Stimulated activated CD4-positive, alpha-beta T cell treated with anti-CD3 and anti-CD28 coated beads, Interleukin-4, amount 100 ng/mL, for 24 hours (primary cell): ENCODE data around the gene TPP1.
A peak's percentile ranks its signal among the peaks of the same experiment; 100 is the strongest.

ENCODE experiments used
- DNase-seq: peaks from one replicate; pipeline ENCODE4 v3.0.0-alpha.2; 2020

TPP1 gene

DNA sequence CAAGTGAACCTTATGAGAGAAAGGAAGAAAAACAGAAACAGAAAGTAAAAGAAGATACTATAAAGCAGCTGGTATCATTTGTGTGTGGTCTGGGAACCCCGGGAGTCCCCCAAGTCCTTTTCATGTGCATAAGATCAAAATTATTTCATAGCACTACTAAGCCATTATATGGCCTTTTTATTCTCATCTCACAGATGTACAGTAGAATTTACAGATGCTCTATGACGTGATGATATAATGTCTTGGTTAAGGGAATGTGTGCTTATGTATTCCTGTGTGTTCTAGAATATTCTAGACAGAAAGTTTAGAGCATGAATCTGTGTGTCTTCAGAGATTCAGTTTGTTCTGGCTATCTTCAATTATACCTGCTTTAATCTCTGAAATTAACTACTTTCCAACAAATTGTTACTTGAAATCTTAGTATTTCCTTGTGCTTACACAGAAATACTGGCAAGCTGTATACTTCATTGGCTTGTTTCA, 8.6 kb upstream of the TPP1 start:
- no peak for DNase-seq

DNA sequence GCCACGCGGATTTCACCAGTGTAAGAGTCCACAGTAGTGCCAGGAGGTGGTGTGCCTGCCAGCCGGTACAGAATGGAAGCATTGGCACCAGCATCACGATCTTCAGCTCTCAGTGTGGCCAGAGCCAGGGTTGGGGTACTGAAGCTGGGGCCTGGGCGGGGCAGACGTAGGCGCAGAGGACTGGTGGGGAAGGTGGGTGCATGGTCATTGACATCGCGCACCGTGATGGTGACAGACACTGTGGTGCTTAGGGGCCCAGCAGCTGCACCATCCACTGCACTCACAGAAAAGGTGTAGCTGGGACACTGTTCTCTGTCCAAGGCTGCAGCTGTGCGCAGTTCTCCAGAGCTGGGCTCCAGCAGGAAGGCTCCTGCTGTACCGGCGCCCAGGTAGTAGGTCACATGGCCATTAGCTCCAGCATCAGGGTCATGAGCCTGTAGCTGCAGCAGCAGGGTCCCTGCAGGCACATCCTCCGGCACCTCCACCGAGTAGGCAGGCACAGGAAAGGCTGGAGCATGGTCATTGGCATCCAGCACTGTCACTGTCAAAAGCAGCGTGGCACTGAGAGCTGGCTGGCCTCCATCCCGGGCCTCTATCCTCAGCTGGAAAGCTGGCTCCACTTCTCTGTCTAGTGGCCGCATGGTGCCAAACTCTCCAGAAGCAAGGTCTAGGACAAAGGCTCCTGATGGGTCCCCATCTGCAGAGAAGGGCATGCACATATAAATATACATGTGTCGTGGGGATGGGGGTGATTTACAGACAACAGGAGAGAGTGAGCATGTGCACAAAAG, 7.9 kb upstream of the TPP1 start:
- no peak for DNase-seq

DNA sequence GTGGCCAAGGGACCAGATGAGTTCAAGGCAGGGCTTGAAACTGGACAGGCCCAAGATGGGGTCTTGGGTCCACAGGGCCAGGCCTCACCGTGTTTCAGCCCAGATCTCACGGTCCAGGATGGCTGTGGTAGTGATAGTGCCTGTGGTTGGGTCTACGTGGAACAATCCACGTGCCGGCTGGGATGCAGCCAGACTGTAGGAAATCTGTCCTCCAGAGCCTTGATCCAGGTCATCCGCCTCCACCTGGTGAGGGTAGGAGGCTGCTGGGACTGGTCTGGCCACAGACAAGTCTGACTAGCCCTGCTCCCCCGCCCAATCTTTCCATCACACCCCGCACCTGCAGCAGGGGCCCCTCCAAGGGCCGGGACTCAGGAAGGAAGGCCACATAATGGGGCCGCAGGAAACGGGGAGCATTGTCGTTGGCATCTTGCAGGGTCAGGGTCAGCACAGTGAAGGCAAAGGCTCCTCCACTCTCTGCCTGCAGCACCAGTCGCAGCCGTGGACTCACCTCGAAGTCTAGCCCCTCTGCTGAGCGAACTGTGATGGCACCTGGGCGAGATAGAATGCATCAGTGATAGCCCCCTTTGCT, 6.7 kb upstream of the TPP1 start:
- no peak for DNase-seq

DNA sequence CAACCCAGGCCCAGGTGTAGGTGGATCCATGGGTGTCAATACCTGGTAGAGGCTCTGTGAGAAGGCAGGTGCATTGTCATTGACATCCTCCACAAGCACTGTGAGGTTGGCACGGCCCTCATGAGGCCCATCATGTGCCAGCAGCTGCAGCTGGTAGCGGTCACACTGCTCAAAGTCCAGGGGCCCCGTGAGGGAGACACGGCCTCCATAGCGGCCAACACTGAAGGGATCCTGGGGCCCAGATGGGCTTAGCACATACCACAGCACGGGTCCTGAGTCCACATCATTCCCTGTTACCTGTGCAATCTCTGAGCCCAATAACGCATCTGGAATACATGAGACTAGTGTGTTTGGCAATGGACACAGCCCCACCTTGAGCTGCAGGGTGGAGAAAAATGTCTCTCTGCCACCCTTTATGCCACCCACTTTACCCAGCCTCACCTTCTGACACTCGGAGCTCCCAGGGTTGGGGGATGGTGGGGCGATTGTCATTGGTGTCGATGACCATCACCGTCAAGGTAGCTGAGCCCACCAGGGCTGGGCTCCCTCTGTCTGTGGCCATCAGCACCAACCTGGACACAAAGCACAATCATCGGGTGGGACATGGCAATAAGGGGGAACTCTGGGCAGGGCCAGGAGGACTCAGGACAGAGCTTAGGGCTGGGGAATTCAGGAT, 6.1 kb upstream of the TPP1 start:
- no peak for DNase-seq

DNA sequence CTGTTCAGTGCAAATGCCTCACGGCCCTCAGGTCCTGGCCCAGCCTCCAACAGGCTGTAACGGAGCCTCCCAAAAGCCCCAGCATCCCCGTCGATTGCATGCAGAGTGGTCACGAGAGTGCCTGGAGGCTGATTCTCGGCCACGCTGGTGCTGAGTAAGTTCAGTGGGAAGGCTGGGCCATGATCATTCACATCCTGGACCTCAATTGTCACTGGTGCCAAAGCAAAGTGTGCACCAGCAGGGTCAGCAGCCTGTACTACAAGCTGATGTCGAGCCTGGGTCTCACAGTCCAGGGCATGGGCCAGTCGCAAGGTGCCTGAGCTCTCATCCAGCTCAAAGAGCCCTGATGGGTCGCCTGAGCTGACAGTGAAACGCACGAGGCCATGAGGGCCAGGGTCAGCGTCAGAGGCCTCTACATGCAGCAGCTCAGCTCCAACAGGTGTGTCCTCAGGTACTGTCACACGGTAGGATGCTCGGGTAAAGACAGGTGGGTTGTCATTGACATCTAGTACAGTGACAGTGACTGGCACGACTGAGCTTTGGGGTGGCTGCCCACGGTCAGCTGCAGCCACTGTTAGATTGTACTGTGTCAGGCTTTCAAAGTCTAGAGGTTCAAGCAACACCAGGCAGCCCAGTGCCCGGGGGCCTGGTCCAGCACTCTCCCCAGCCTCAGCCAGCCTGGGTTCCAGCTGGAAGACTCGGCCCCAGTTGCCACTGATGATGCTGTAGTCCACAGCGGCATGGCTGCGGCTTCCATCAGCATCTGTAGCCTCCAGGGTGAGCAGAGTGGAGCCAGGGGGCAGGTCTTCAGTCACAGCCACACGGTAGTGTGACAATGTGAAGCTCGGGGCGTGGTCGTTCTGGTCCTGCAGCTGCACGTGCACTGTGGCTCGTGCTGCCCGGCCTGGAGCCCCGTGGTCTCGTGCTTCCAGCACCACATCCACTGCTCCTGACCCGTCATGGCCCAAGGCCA, 4.5 kb upstream of the TPP1 start:
- no peak for DNase-seq

DNA sequence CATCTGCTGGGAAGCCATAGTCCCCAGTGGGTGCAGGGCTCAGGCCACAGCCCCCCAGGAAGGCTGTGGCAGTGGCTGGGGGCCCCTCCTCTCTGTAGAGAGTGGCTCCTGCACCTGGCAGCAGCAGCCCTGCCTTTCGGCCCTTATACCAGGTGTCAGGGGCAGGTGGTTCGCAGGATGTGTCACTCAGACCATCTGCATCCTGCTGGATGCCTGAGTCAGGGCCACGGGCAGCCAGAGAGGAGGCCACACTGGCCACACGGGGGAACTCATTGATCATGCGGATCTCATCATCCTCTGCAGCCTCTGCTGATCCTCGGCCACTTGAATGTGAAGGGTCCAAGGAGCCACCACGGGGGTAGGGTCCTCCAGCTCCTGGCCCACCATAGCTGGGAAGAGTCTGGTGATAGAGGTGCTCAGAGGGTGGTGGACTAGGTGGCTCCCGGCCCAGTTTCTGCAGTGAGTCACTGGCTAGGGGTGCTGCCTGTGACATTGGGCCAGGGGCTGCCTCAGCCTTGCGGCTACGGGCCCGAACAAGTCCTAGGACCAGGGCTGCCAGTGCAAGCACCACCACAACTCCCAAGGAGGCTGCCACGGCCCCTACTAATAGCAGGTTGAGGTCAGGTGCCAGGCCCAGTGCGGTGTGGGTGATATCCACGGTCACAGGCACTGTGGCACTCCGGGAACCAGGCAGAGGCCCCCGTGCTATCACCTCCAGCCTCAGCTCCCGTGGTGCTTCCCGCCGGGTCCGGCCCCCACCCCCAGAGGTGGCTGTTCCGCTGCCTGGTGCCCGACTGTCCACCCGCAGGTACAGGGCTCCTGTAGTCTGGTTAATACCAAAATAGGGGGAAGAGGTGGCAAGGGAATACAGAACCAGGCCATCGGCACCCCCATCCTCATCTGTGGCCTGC, 3.3 kb upstream of the TPP1 start:
- DNase-seq: no peak

- no peak for DNase-seq
Measured at GRCh38 chr11:6621711-6622211, 2.5 kb upstream of the TPP1 start.

- DNase-seq: no peak
Measured at GRCh38 chr11:6620636-6621035, 1.4 kb upstream of the TPP1 start.

DNA sequence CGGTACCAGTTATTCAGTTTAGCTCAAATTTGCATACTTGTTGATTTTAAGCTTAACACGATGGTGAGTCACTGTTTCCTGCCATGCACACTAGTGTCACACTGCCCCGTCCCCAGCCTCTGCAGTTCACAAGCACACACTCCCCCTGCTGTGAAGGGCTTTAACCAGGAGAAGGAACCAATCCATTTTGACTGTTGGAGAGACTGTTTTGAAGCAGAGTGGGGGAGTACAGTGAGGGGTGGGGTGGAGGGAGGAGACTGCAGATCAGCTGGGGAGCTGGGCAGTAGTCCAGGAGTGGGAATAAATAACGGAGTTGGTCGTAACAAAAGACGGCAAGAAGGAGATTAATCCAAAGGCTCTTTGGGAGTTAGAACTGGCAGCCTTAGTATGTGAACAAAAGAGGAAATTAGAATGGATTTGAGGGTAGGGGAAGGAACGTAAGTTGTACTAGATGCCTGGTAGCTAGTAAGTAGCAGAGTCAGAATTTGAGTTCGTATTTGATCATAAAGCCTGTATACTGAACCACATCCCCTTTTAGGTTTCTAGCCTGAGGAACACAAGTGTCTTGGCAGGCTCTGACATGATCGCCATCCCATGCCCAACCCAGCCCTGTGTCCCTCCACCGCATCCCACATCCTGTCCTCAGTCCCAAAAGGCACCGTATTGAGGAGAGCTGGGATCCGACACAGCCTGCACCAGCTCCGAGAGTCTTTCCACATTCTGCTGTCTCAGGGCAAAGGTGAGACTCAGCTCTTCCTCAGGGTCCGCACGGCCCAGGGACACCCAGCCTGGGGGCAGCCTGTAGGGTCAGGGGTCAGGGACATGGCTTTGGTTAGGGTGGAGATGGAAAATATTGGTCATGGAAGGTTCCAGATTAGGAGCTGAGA, 862 bp downstream of the TPP1 start:
- DNase-seq: peak; percentile 74

- DNase-seq: no peak
Measured at GRCh38 chr11:6617315-6617781, 1.9 kb downstream of the TPP1 start.

GRCh38 chr11:6616596-6617250, 2.5 kb downstream of the TPP1 start:
- no peak for DNase-seq

DNA sequence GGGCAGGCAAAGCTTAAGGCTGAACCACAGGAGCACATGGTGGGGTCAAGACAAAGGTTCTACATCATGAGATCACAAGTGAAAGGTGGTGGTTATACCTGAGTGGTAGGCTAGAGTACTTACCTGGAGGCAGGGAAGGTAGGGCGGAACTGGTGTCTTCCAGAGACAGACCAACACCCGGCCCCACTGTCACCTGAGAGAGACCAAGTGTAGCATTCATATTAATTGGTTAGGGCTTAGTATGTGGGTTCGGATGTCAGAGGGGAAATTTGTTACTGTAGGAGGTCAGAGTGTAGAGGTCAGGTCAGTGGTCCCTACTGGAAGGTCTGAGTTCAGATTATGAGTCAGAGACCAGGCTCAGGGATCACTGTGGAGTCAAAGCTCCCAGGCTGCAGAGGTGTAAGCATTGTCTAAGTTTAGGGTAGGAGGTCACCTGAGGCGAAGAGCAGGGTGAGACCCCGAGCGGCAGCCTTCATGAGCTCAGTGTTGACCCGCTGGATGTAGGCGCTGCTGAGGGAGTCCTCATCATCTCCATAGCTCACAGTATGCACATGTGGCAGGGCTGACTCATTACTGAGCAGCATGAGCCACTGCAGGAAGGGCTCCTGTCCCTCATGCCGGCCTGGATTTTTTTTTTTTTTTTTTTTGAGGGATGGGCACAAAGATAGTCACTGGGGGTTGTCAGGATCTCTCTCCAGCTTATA, 3.2 kb downstream of the TPP1 start:
- DNase-seq: no peak

GRCh38 chr11:6615046-6615445, 4.2 kb downstream of the TPP1 start:
- DNase-seq: no peak

- no peak for DNase-seq
Measured at GRCh38 chr11:6614446-6614845, 4.8 kb downstream of the TPP1 start.

DNA sequence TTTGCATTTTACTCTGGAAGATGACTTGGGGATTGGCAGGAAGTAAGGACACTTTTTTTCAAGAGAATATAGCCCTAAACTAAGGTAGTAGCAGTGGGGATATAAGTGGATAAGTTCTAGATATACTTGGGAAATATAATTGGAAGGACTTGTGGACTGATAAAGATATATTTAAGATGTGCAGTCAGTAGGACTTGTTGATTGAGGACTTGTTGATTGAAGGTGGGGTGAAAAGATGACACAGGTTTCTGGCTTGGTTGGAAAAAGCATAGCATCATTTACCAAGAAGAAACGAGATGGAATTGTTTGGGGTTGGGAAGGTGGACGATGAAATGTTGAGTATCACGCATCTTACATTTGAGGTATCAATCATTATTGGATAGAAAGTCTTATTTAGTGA, 5.7 kb downstream of the TPP1 start:
- DNase-seq: no peak

DNA sequence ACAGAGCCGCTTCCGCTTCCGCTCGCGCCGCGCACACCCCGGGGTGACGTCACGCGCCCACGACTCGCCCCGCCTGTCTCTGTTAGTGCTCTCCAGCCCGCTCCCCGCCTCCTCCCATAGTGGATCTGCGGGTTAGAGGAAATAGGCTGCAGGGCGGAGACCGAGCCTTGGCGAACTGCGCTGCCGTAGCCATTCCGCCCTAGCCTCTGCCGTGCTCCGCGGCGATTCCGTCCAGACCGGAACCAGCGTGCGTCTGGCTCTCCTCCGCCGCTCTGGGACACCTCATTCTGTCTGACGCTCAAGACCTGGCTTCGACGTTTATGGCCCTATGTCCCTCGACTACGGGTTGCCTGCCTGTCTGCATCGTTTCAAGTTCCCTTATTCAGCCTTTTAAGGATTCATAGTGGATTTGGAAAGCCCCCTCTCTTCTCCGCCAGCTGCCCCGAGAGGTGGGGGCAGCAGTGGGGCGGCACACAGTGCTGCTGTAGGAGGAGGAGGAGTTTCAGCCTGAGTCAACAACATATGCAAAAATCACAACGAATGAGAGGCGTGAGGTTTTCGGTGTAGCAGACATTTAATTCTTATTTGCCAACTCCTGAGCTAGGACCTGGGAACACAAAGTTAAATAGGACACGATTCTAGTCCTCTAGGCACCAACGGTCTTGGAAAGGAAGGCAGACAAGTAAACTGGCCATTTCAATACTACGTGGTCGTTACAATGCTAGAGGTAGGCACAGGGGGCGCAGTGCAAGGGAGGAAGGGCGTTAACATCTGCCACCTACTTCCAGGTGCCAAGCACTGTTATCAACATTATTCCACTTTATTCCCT, 6.8 kb downstream of the TPP1 start, which contains the start of gene TAF10:
Gene TAF10, minus strand, starts transcription at position 4 of the 829 bp plus-strand sequence. CDS start 27 bp downstream, outside the sequence.
- peak; percentile 95 for DNase-seq

DNA sequence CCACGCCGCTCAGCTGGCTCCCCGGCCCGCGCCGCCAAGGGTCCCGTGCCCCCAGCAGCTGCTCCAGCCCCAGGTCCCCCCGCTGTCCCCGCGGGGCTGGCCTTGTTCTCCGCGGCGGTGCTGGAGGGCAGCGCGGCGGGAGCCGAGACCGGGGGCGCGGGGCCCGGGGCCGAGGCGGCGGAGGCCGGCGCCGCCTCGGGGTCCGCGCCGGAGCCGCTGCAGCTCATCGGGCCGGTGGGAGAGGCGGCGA, 7.3 kb downstream of the TPP1 start:
- no peak for DNase-seq
